ENCODE results near the gene UPP2. TPM values are rescaled to one million over a fixed set of nuclear protein-coding genes. Genes with fewer than 3 reads are reported as not detected.

Gene UPP2
- total RNA-seq, 1 donor from 2014 or later: not detected

- Histone ChIP-seq H3K27ac (no peak overlapping the region), H3K36me3 (no peaks in the 10 kb centered on the region), H3K27me3 (no peaks in the 10 kb centered on the region), H3K9me3 (no peaks in the 10 kb centered on the region), H3K4me3 (no peak overlapping the region), H3K4me1 (no peaks in the 10 kb centered on the region)
- no peak for DNase-seq
- intact Hi-C loops (cut with DNase I): no loop called here
- TF ChIP-seq CTCF (IDR thresholded peaks at IDR 0.05): no peak
- ATAC-seq: no peak
These were observed 18.4 kb downstream of the UPP2 start for GRCh38 chr2:158120102-158120501.

GRCh38 chr2:158120664-158121641, 19.3 kb downstream of the UPP2 start:
- TF ChIP-seq CTCF (IDR thresholded peaks at IDR 0.05): no peak
- H3K27me3 ChIP-seq: no peaks in the 10 kb centered on the region
- no peak for DNase-seq
- H3K27ac ChIP-seq: no peak overlapping the region
- no peak overlapping the region for H3K4me3 ChIP-seq
- no peaks in the 10 kb centered on the region for H3K9me3 ChIP-seq
- no peak for ATAC-seq
- H3K36me3 ChIP-seq: no peaks in the 10 kb centered on the region
- no peaks in the 10 kb centered on the region for H3K4me1 ChIP-seq
- intact Hi-C loops (cut with DNase I): no loop called here

GRCh38 chr2:158124896-158125295, 23.2 kb downstream of the UPP2 start:
- ATAC-seq (no peak), DNase-seq (no peak)
- Histone ChIP-seq H3K9me3 (no peaks in the 10 kb centered on the region), H3K36me3 (no peaks in the 10 kb centered on the region), H3K4me3 (no peak overlapping the region), H3K27me3 (no peaks in the 10 kb centered on the region), H3K27ac (no peak overlapping the region), H3K4me1 (no peaks in the 10 kb centered on the region)
- intact Hi-C loops (cut with DNase I): no loop called here
- TF ChIP-seq CTCF (IDR thresholded peaks at IDR 0.05): no peak

- no peak for ATAC-seq
- Histone ChIP-seq H3K27ac (no peak overlapping the region), H3K9me3 (no peaks in the 10 kb centered on the region), H3K4me1 (no peaks in the 10 kb centered on the region), H3K4me3 (no peak overlapping the region), H3K36me3 (no peaks in the 10 kb centered on the region), H3K27me3 (no peaks in the 10 kb centered on the region)
- intact Hi-C loops (cut with DNase I): no loop called here
- no peak for TF ChIP-seq CTCF (IDR thresholded peaks at IDR 0.05)
- no peak for DNase-seq
These were observed 24.3 kb downstream of the UPP2 start for GRCh38 chr2:158125756-158126498.

GRCh38 chr2:158127380-158127804, 25.7 kb downstream of the UPP2 start:
- no peak for TF ChIP-seq CTCF (IDR thresholded peaks at IDR 0.05)
- no peaks in the 10 kb centered on the region for H3K36me3 ChIP-seq
- DNase-seq (no peak), ATAC-seq (no peak)
- intact Hi-C loops (cut with DNase I): no loop called here
- no peaks in the 10 kb centered on the region for H3K4me1 ChIP-seq
- no peaks in the 10 kb centered on the region for H3K9me3 ChIP-seq
- H3K4me3 ChIP-seq: no peak overlapping the region
- no peaks in the 10 kb centered on the region for H3K27me3 ChIP-seq
- no peak overlapping the region for H3K27ac ChIP-seq
